ENCODE results near the gene ENTPD2. TPM values are rescaled to one million over a fixed set of nuclear protein-coding genes. Genes with fewer than 3 reads are reported as not detected.

Gene ENTPD2
- total RNA-seq, 1 experiment from 2014 or later, result 4.0 TPM

DNA sequence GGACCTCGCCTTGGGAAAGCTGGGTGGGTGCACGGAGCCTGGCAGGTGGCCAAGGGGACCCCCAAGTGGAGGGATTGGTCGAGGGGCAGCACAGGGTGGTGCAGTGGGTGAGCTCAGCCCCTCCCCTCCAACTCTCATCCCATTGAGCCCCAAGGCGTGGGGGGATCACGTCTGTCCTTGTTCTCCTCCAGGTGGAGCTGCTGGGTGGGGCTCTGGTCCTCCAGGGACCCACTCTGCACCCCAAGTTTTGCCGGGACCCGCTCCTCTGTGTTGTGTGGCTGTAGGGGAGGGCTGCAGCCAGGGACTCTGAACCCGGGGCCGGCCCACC, 18.4 kb downstream of the ENTPD2 start:
- H3K9me3 Mint-ChIP-seq, result no peaks in the 10 kb centered on the region
- Histone ChIP-seq H3K23ac (ENCODE audit: insufficient read length, low read depth, low read length) (no peak overlapping the region), H3K56ac (ENCODE audit: insufficient read length, low read depth, low read length) (no peak overlapping the region), H4K8ac (replicated peaks; ENCODE audit: insufficient read length, low read depth, low read length) (no peak overlapping the region), H3K27me3 (ENCODE audit: insufficient read depth, low read length) (no peaks in the 10 kb centered on the region), H3K9ac (ENCODE audit: extremely low read depth, insufficient read length, low read length) (no peak overlapping the region), H4K91ac (ENCODE audit: insufficient read length, low read depth, low read length) (no peak overlapping the region), H3K79me2 (ENCODE audit: insufficient read depth, low read length) (no peaks in the 10 kb centered on the region), H3K14ac (ENCODE audit: insufficient read depth, low read length) (no peak overlapping the region; the same call in 1 of the 2 replicates), H2BK20ac (ENCODE audit: low read depth, low read length, poor library complexity, severe bottlenecking) (no peak overlapping the region), H3K4me1 (ENCODE audit: insufficient read depth, low read length) (no peaks in the 10 kb centered on the region), H3K23me2 (ENCODE audit: insufficient read length, low read depth, low read length, poor library complexity, severe bottlenecking) (no peaks in the 10 kb centered on the region), H3T11ph (ENCODE audit: low read length) (no peak overlapping the region), H3K27ac (ENCODE audit: insufficient read length, low read depth, low read length) (no peak overlapping the region), H2BK5ac (ENCODE audit: insufficient read length, low read length) (no peak overlapping the region), H2BK12ac (ENCODE audit: insufficient read length, low read depth, low read length) (no peak overlapping the region), H3K4me2 (ENCODE audit: insufficient read depth, insufficient read length, low read length) (no peak overlapping the region), H4K5ac (ENCODE audit: insufficient read length, low read depth, low read length) (no peak overlapping the region), H3K18ac (ENCODE audit: insufficient read length, low read depth, low read length) (no peak overlapping the region), H3K79me1 (ENCODE audit: insufficient read depth, low read depth, low read length, poor library complexity, severe bottlenecking) (no peaks in the 10 kb centered on the region), H3K9me3 (ENCODE audit: control insufficient read depth, low read depth, low read length) (no peaks in the 10 kb centered on the region), H4K20me1 (ENCODE audit: control insufficient read depth, insufficient read depth, insufficient read length) (no peaks in the 10 kb centered on the region), H2BK15ac (ENCODE audit: low read depth, low read length) (no peak overlapping the region), H3K4ac (ENCODE audit: low read depth, low read length) (no peak overlapping the region), H2BK120ac (ENCODE audit: low read depth, low read length, poor library complexity, severe bottlenecking) (no peak overlapping the region), H2AFZ (ENCODE audit: low read length) (no peak overlapping the region), H2AK5ac (ENCODE audit: insufficient read length, low read length) (no peak overlapping the region)
- H3K27me3 Mint-ChIP-seq (ENCODE audit: low read depth), result peaks cover 19% of the 10 kb centered on the region
- no peak overlapping the region for H3K27ac Mint-ChIP-seq
- no peaks in the 10 kb centered on the region; a peak in 1 of 4 replicates for H3K4me1 Mint-ChIP-seq
- no CpG with 5 or more reads among the region's 9 CpGs for WGBS (ENCODE audit: extremely low coverage, insufficient read length, low lambda C conversion rate)
- peaks cover 0 to 14% (median 5%) of the 10 kb centered on the region in 3 experiments; a peak in 5 of 7 replicates for H3K36me3 Mint-ChIP-seq (ENCODE audit: insufficient read depth in 1 of 3, low read depth in 3 of 3)
- no peak for DNase-seq
- peak; percentile 48; the same call in 2 of the 3 replicates for TF ChIP-seq CTCF (conservative IDR thresholded peaks at IDR 0.05)
- H3K4me3 Mint-ChIP-seq, result no peak overlapping the region

All from H9 (cell line).